Activated CD8-positive, alpha-beta memory T cell treated with anti-CD3 and anti-CD28 coated beads, Interleukin-2, amount 50 U/mL, for 24 hours (primary cell): ENCODE results near the gene APBA1.

ENCODE experiments used
- DNase-seq: peaks from one replicate; pipeline ENCODE4 v3.0.0-alpha.2; 2020; ENCODE audit errors: extremely low read depth

APBA1 gene

DNA sequence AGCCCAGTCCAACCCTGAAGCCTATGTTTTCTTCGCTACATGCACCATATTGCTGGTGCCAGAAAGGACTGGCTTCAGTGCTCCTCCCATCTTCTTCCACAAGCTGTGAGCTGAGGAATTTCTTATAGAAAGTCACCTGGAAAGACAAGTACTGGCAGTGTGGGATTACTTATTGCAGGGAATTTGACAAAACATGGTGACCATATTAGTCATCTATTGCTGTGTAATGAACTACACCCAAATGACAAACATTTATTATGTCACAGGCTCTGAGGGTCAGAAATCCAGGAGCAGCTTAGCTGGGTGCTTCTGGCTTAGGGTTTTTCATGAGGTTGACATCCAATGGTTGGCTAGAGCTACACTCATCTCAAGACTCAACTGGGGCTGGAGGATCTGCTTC is 271.7 kb downstream of the APBA1 start:
- DNase-seq = no peak

DNA sequence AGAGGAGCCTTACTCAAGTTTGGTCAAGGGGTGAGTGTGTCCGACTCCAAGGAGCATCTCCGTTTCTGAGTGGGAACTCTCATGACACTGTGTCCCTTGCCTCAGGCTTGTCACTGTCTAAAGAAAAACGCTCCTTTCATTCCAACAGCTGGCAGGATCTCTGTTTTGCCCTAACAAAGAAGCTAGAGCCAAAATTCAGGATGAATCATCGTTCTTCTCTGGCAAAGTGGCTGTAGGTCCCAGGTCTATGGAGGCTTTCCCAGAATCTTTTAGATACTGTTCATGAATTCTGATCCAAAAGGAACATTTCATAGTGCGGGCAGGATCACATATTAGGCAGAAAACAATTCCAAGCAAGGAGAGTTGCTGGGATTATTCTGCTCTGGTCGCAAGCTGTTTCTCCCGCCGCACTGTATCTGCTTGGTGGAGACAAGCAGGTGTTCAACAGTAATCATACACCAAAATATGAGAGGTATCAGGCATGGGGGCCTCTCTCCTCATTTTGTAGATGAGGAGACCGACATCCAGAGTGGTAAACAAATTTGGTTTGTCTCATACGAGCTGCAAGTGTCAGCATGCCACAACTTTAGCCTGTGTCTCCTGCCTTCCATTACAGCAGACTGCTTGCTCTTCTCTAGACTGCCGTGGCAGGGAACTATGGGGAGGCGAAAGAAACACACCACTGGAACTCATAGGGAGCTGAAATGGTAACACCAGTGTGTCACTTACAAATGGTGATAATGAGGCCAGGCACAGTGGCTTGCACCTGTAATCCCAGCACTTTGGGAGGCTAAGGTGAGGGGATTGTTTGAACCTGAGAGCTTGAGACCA is 274.6 kb downstream of the APBA1 start:
- no peak for DNase-seq

DNA sequence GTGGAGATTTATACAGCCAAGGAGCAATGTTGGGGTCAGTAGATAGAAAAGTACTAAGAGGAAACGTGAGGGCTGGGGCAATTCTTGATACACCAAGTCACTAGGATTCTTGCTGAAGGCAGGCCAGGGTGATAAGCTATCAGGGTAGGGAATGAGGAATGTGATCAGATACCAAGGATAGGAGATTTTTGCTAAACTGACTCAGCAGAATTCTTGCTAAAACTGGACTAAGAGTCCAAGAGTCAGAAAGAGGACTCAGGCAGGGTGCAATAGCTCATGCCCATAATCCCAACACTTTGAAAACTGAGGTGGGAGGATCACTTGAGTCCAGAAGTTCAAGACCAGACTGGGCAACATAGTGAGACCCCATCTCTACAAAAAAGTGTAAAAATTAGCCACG is 275.4 kb downstream of the APBA1 start:
- DNase-seq = no peak

DNA sequence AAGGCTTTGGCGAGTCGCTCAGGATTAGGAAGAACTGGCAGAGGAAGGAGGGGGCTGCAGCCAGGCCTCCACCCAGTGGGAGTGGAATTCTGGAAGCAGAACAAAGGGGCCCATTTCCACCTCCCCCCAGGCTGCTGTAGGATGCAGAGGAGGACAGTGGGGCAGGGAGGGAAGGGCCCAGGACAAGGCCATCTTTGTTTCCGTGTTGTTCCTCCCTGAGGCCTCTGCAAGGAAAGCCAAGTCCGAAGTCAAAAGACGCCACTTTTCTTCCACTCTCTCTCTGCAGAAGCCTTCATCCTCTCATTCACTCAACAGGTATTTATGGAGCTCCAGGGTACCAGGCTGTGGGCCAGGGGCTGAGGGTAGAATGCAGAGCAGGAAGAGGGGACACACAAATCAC is 276.5 kb downstream of the APBA1 start:
- DNase-seq = no peak

DNA sequence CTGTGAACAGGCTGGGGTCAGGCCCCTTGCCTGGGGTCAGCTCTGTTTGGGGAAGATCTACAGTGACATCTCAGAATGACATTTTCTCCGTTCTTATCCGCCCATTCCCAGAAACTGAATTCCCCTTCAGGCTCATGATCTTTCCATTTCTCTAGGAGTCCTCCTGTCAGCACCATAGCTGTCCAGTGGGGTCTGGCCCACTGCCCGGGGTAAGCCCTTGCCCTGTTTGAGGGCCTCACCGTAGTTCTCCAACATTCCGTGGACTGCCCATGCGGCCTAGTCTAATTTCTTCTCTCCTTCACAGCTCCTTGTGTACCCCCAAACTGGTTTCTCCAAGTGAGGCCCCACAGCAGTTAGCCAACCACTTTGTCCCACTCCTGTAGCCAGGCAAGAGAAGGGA is 278.7 kb downstream of the APBA1 start:
- DNase-seq = no peak

DNA sequence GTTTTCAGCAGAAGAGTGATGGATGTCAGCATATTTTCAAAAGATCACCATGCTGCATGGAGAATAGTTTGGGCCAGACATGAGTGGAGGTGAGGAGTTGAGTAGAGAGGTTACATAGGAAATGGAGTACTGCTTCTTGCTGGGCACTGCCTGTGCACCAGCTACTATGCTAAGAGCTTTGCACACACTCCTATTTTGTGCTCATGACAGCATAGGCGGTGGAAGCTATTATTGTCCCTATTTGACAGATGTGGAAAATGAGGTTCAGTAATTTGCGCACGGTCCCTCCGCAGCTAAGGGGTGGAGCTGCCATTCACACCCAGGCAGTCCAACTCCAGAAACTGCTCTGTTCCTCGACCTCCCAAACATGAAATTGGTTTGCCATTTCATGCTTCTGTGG is 279.3 kb downstream of the APBA1 start:
- DNase-seq = no peak

DNA sequence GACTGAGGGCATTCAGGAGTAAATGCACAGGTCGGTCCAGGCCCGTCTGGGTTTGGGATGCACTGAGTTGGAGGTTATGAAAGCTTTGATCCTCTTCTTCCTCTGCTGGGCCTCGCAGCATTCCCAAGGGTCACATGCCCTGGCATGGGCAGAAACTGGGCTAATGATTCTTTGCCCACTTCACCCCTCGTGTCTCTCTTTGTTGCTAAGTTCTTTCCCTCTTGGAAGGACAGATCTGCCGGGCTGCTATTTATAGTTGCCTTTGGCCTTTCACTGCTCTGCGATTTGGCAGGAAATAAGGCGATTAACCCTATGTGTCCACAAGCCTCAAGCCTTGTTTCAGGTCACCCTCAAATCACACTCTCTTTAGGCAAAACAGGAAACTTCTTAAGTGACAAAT is 280.2 kb downstream of the APBA1 start:
- DNase-seq = no peak

DNA sequence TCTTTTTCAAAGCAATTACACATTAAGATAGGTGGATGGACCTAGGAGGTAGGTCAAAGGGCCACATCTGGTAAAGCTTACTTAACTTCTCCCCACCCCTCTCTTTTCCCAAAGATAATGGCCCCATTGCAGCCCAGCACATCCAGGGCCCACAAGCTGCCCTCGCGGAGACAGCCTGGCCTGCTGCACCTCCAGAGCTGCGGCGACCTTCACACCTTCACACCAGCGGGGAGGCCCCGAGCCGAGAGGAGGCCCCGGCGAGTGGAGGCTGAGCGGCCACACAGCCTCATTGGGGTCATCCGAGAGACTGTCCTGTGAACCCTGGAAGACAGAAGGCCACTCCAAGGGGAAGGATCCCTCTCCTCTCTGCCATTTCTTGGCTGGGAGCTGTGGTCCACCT is 280.7 kb downstream of the APBA1 start:
- no peak for DNase-seq

DNA sequence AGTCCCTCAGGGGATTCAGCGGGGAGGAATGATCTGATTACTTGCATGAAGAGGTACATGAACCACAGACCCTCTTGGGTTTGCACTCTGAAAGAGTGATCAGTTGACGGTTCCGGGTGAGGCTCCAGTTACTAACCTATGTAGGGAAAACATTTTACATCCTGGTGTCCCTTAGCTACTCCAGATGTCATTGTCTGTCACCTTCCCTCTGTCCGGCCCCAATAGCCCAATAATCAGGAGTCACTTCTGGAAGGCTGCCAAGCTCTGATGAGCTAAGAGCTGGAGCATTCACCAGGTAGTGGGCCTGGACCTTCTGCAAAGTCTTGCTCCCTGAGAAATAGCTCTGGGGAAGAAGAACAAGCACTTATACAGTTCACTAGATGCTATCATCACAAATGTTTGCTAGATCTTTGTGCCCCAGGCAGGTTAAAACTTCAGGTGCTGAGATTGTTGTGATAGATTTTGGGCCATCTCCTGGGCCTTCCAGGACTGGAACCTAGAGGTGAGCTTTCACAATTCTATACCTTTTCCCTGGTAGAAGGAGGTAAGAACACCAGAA is 282.7 kb downstream of the APBA1 start:
- no peak for DNase-seq

DNA sequence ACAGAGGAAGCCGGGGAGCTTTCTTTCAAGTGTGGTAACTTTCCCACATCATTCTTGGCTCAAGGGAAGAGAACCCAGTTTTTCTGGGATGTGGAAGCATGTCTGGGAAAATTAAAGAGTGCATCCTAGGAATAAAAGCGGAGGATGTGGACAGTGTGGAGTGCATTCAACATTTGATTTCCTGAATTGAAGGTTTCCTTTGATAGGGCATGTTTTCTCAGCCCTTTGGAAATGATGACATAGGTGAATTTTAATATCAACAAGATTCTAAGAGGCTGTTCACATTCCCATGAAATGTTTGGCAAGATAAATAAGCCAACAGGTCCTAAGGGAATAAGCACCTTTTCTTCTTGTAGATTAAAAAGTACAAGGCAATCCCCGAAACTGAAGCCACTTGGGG is 283.6 kb downstream of the APBA1 start:
- no peak for DNase-seq

DNA sequence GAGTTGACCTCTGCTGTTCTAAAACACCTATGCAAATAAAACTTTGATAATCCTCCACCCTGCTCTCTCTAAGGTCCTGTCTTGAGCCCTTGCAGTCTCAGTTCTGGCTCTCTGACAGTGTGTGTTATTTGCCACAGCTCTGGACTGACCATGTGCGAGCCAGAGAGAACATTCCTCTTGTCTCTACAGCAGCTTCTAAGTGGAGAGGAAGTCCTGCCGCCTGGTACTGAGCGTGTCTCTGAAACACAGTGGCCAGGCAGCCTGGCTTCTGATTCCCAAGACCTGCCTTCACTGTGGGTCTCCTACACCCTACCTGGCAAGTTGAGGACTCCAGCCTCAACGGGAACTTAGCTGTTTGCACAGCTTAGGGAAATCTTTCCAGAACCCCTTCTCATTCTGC is 285.5 kb downstream of the APBA1 start:
- no peak for DNase-seq

DNA sequence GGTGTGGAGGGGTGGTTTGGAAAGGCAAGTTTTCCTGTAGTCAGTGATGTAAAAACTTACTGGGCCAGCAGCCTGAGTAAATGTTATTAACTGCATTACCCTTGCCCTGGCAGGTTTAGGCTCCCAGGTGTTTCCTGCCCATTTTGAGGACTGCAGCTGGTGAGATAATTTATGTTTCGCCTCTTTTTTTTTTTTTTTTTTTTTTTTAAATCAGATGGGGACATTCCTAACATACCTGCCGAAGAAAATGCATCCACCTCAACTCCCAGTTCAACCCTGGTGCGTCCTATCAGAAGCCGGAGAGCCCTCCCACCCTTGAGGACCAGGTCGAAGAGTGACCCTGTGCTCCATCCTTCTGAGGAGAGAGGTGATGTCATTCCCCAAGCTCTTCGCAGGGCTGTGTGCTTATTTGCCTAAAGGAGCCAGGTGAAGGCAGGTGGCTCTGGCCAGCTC is 286.6 kb downstream of the APBA1 start:
- DNase-seq = no peak

DNA sequence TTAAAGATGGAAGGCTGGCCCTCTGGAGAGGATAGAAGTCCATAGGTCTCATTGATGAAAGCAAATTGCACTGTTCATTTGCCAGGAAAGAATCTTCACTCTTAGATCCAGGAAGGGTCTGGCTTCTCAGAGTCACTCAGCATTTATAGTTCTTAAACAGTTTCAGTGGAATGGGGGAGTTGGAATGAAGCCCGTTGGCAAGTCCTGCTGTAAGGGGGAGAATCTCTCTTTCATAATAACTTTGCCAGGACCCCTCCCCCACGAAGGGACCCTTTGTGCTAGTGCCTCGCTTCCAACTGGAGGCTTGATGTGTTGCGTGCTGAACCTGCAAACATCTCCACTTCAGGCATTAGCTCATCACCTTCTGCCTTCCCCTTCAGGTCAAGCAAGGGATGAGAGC is 290.0 kb downstream of the APBA1 start:
- no peak for DNase-seq

DNA sequence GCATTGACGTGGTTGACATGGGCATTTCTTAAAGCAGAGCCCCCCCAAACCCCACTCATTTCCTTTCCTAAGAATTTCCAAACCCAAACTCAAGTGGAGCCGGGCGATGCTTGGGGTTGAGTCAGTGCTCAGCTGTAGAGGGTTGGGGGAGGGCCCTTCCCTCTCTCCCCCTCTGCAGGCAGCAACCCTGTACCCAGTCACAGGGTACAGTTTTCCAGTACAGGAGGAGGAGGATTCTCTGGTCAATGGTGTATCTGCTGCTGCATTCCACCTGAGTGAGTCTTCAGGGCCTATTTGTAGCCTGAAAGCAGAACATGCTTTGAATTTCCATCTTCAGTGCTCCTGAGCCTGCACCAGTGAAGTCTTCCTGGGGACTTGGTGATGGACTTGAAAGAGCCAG is 291.4 kb downstream of the APBA1 start:
- no peak for DNase-seq

DNA sequence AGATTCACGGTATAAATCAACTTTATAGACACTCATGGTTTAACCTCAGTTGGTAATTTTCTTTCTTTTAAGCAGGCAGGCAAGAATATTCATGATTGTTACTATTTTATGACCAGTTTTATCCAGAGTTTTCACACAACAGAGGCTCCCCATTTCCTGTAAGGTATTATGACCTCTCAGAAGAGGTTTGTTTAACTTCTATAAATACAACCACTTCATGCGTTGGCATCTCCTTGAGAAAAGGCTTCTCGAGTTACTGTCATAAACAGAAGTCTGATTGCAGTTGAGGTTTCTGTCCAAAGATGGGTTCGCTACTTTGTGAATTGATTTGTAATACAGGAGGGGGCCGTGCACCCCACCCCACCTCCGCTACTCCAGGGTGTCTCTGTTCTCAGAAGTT is 291.9 kb downstream of the APBA1 start:
- DNase-seq = no peak

DNA sequence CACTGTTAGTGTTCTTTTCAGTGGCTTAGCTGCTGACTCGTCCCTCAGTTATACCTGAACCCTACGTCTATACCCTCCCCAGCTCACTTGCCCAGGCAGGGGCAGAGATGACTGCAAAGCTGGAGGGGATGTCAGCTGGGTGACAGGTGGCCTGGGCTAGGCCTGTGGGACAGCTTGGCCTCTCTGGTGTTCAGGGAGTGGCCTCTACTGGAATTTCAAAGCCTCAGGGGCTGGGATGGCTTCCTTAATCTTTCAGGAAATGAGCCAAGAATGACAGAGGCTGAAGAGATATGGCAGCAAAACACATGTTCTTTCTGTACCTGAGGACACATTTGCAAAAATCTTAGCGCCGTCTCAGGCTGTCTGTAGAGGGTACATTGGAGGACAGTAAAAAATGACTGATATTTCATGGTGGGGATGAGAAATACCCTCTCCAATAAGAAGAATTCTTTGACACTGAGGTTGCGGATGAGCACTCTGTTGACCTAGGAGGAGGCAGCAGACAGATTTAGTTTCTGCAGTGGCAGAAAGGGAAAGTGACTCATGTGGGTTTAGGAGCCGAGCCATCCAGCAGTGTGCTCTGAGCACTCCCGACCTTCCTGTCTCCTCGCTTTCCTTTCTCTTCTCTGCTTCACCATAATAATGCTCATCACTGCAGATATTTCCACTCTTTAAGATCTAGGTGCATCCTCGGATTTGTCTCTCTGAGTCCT is 292.7 kb downstream of the APBA1 start:
- DNase-seq = no peak

DNA sequence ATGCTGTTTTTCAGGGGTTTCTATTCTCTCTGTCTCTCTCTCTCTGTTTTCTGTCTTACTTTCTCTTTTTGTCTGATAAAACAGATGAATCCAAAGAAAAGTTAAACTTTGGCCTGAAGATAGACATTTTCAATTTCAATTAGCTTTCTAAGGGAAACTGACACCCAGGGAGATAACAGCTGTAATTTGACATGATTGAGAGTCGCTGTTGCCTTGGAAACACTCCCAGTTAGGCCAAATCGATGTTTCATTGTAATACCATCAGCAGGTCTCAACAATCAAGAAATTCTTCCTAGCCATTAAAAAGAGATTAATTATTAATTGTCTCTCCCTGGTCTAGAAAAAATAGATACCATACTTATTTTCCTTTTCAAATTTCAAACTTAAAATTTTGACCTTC is 294.2 kb downstream of the APBA1 start:
- DNase-seq = no peak
